Measurements from ENCODE around the gene PRR7. TPM values are rescaled to one million over a fixed set of nuclear protein-coding genes. Genes with fewer than 3 reads are reported as not detected.

PRR7 gene
- total RNA-seq, 1 donor from 2014 or later: 5.8 TPM

DNA sequence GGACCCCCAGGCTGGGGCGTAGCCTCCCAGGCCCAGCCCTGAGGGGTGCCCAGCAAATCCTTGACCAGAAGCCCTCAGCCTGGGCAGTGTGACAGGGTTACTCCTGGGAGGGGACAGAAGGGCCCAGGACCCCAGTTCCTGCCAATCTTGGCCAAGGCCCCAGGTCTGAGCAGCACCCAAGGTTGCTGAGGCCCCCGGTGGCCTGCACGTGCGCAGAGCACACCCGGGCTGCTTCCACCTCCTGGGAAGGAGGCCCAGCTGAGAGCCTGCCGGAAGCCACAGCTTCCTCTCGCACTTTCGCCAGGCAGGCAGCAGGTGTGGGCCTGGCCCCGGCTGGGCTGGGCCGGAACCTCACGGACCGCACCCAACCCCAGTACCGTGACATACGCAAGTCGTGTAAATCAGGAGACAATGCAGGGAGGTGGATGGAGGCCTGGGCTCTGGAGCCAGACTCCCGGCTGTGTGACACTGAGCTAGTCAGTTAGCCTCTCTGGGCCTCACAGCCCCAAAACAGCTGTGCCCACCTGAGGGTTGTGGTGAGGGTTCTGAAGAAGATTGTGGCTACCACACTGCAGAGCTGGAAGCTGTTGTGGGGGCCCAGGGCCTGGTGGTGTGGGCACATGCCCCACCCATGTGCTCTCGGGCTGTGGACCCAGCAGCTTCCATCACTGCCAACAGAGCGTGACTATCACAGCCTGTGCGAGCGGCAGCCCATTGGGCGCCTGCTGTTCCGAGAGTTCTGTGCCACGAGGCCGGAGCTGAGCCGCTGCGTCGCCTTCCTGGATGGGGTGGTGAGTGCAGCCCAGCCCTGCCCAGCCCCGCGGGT, 15.1 kb upstream of the PRR7 start:
- Histone ChIP-seq H3K36me3 (ENCODE audit: control insufficient read depth, insufficient read depth, low read length) (peaks cover 6% of the 10 kb centered on the region), H3K27me3 (ENCODE audit: control insufficient read depth, insufficient read depth, low read length) (no peaks in the 10 kb centered on the region), H3K4me3 (ENCODE audit: low read depth, low read length) (no peak overlapping the region)
- TF ChIP-seq, protein P1, sequence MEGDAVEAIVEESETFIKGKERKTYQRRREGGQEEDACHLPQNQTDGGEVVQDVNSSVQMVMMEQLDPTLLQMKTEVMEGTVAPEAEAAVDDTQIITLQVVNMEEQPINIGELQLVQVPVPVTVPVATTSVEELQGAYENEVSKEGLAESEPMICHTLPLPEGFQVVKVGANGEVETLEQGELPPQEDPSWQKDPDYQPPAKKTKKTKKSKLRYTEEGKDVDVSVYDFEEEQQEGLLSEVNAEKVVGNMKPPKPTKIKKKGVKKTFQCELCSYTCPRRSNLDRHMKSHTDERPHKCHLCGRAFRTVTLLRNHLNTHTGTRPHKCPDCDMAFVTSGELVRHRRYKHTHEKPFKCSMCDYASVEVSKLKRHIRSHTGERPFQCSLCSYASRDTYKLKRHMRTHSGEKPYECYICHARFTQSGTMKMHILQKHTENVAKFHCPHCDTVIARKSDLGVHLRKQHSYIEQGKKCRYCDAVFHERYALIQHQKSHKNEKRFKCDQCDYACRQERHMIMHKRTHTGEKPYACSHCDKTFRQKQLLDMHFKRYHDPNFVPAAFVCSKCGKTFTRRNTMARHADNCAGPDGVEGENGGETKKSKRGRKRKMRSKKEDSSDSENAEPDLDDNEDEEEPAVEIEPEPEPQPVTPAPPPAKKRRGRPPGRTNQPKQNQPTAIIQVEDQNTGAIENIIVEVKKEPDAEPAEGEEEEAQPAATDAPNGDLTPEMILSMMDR (IDR thresholded peaks at IDR 0.05; ENCODE audit: insufficient read depth, low read length, poor library complexity, severe bottlenecking): no peak
- DNase-seq (ENCODE audit: low read depth): no peak

DNA sequence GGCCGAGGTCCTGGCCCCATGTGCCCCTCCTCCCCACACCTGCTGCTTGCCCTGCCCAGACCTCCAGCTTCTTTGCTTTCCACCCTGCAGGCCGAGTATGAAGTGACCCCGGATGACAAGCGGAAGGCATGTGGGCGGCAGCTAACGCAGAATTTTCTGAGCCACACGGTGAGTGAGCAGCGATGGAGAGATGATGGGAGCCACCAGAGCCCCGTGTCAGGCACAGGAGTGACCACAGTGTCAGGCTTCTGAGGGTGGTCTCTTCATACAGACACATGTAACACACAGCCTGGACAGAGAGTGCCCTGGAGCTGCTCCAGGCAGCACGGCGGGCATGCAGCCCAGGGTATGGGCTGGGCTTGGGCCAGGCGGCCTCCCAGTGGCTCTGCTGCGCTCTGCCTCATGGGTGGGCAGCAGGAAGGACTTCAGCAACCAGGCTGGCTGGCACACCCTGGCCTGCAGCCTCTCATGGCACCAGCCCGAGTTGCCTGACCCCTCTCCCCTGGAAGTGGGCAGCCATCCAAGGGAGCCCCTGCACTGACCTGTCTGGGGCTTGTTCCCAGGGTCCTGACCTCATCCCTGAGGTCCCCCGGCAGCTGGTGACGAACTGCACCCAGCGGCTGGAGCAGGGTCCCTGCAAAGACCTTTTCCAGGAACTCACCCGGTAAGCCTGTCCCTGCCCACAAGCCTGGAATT, 14.3 kb upstream of the PRR7 start:
- H3K4me3 ChIP-seq (ENCODE audit: low read depth, low read length): no peak overlapping the region
- peaks cover 6% of the 10 kb centered on the region for H3K36me3 ChIP-seq (ENCODE audit: control insufficient read depth, insufficient read depth, low read length)
- H3K27me3 ChIP-seq (ENCODE audit: control insufficient read depth, insufficient read depth, low read length): no peaks in the 10 kb centered on the region
- no peak for DNase-seq (ENCODE audit: low read depth)
- TF ChIP-seq, protein P1 (IDR thresholded peaks at IDR 0.05; ENCODE audit: insufficient read depth, low read length, poor library complexity, severe bottlenecking): no peak

DNA sequence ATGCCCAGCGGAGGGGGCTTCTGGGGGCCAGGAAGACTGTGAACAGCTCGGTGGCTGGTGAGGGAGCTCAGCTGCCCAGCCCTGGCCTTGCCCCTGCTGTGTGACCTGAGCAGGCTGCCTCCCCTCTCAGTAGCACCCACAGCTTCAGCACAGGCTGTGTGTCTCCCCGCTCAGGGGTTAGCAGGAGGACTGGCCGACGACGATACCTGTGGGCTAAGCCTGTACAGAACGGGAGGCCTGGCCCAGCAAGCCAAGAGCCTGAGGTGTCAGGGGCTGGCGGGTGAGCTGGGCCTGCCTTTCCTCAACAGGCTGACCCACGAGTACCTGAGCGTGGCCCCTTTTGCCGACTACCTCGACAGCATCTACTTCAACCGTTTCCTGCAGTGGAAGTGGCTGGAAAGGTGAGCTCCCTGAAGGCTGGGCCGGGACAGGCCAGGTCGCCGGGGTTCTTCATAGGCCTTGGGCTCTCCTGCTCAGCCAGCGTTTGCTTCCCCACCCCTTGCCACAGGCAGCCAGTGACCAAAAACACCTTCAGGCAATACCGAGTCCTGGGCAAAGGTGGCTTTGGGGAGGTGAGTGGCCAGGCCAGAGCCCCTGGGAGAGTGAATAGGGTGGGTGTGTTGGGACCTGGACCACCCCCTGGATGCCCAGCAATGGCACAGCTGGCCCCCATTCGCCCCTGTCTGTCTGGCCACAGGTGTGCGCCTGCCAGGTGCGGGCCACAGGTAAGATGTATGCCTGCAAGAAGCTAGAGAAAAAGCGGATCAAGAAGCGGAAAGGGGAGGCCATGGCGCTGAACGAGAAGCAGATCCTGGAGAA, 13.6 kb upstream of the PRR7 start:
- no peak overlapping the region for H3K4me3 ChIP-seq (ENCODE audit: low read depth, low read length)
- DNase-seq (ENCODE audit: low read depth): no peak
- H3K27me3 ChIP-seq (ENCODE audit: control insufficient read depth, insufficient read depth, low read length): no peaks in the 10 kb centered on the region
- peaks cover 6% of the 10 kb centered on the region for H3K36me3 ChIP-seq (ENCODE audit: control insufficient read depth, insufficient read depth, low read length)
- TF ChIP-seq, protein P1 (IDR thresholded peaks at IDR 0.05; ENCODE audit: insufficient read depth, low read length, poor library complexity, severe bottlenecking): no peak

DNA sequence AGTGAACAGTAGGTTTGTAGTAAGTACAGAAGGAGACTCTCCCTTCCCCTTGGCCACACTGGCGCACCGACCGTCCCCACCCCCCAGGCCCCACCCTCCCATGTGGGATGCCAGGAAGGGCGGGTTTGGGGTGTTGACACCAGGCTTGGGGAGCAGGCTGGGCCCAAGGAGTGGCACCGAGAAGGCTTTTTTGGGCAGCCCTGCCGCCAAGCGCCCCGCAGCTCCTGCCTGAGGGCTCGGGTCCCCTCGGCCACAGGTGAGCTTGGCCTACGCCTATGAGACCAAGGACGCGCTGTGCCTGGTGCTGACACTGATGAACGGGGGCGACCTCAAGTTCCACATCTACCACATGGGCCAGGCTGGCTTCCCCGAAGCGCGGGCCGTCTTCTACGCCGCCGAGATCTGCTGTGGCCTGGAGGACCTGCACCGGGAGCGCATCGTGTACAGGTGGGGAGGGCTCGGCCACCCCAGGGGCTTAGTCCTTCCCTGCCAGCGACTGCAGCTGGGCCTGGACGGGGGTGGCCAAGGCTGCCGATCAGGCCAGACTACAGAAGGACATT, 12.9 kb upstream of the PRR7 start:
- Histone ChIP-seq H3K36me3 (ENCODE audit: control insufficient read depth, insufficient read depth, low read length) (peaks cover 6% of the 10 kb centered on the region), H3K27me3 (ENCODE audit: control insufficient read depth, insufficient read depth, low read length) (no peaks in the 10 kb centered on the region), H3K4me3 (ENCODE audit: low read depth, low read length) (no peak overlapping the region)
- TF ChIP-seq, protein P1 (IDR thresholded peaks at IDR 0.05; ENCODE audit: insufficient read depth, low read length, poor library complexity, severe bottlenecking): no peak
- DNase-seq (ENCODE audit: low read depth): no peak

GRCh38 chr5:177434437-177434836, 12.2 kb upstream of the PRR7 start:
- TF ChIP-seq, protein P1 (IDR thresholded peaks at IDR 0.05; ENCODE audit: insufficient read depth, low read length, poor library complexity, severe bottlenecking): no peak
- H3K27me3 ChIP-seq (ENCODE audit: control insufficient read depth, insufficient read depth, low read length): no peaks in the 10 kb centered on the region

More at GRCh38 chr5:177434437-177434836, 12.2 kb upstream of the PRR7 start:
- H3K36me3 ChIP-seq (ENCODE audit: control insufficient read depth, insufficient read depth, low read length): peaks cover 6% of the 10 kb centered on the region
- no peak overlapping the region for H3K4me3 ChIP-seq (ENCODE audit: low read depth, low read length)
- no peak for DNase-seq (ENCODE audit: low read depth)
